ENCODE data around the gene ZNF407.

DNA sequence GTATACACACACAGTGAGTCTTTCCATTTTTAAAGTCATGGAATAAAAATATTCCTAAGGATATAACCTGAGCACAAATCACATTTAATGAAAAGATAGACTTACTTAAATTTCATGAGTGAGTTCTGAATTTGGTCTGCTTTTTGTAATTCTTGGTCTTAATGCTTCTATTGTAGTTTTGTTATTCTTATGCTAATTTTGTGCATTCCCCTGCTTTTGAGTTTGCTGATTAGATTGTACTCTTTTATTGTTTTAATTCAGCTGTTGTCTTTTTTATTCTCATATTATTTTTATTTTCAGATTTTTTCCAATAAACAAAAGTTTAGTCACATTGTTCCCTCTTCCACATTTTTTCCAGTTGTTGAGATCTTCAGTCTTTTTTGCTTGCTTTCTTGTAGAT, 202.4 kb downstream of the ZNF407 start:
- TF ChIP-seq EGR1 (IDR thresholded peaks at IDR 0.05) (no peak), TCF12 (IDR thresholded peaks at IDR 0.05; ENCODE audit: low read depth) (no peak), CREB1 (IDR thresholded peaks at IDR 0.05; ENCODE audit: low read depth) (no peak), EP300 (IDR thresholded peaks at IDR 0.05; ENCODE audit: borderline replicate concordance) (no peak), RAD21 (IDR thresholded peaks at IDR 0.05; ENCODE audit: low read depth) (no peak), REST (IDR thresholded peaks at IDR 0.05; ENCODE audit: low read depth) (no peak), TEAD4 (IDR thresholded peaks at IDR 0.05) (no peak), YY1 (IDR thresholded peaks at IDR 0.05; ENCODE audit: low read depth) (no peak), NFIC (IDR thresholded peaks at IDR 0.05) (no peak), MAX (IDR thresholded peaks at IDR 0.05) (no peak), ZBTB7A (IDR thresholded peaks at IDR 0.05; ENCODE audit: low read depth) (no peak)

Measured in Ishikawa (cell line).